GM12865 (cell line): ENCODE results near the gene HP1BP3.

Source experiments
- DNase-seq: peaks from one replicate; pipeline ENCODE4 v3.0.0; 2010; ENCODE audit warnings: low read depth
- H3K4me3 ChIP-seq: 2 replicates; pipeline ENCODE4 v1.5.1; 2011; ENCODE audit warnings: mild to moderate bottlenecking, low read depth, low read length, control low read depth
- CTCF ChIP-seq: IDR thresholded peaks from 2 replicates; pipeline ENCODE4 v1.5.1; 2011; ENCODE audit warnings: low read length, control low read depth, low read depth, inconsistent platforms; ENCODE audit not compliant: insufficient read depth; ENCODE audit errors: missing control alignments

The HP1BP3 gene

DNA sequence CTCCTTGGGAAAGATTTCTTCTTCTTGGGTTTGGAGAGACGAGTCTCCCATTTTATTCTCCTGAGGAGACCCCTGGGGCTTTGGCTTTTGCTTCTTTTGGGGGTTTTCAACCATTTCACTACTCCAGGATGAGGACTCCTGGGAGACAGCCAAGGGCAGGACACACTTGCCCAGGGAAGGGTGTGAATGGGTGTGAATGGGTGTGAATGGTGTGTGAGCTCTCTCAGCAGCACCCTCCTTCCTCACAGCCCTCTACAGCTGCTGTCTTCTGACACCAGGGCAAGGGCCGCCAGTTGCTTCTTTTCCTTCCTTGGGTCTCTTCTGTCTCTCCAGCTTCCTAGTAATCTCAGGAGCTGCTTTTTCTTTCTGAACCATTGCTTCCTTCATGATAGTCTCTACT lies 93.5 kb downstream of the HP1BP3 start:
- no peak for TF ChIP-seq CTCF
- no peak for DNase-seq
- no peak overlapping the region for H3K4me3 ChIP-seq
